Transverse colon (tissue), 4 donors: ENCODE results near the gene DNAH7. TPM values are rescaled to one million over a fixed set of nuclear protein-coding genes. Genes with fewer than 3 reads are reported as not detected.
A peak's percentile ranks its signal among the peaks of the same experiment; 100 is the strongest.

Experiments used
- DNase-seq: peaks from one replicate; pipeline ENCODE4 v3.0.0-alpha.2; 2019
- H3K27ac ChIP-seq, 4 donors: fragments of 200-600 bp; sonication (generic); 2 replicates each; pipeline ENCODE4 v1.5.1; 2016 to 2018; ENCODE audit warnings: inconsistent platforms in 4 of 4
- H3K27me3 ChIP-seq: fragments of 200-600 bp; sonication (generic); 2 replicates; pipeline ENCODE4 v1.5.1; 2017; ENCODE audit warnings: inconsistent platforms
- H3K36me3 ChIP-seq, 4 donors: fragments of 200-600 bp; sonication (generic); 2 replicates each; pipeline ENCODE4 v1.5.1; 2017 to 2019; ENCODE audit warnings: inconsistent platforms in 4 of 4
- H3K4me1 ChIP-seq, 4 donors: fragments of 200-600 bp; sonication (generic); 2 replicates each; pipeline ENCODE4 v1.5.1; 2017 to 2020; ENCODE audit warnings: inconsistent platforms in 4 of 4
- H3K4me3 ChIP-seq, 4 donors: fragments of 200-600 bp; sonication (generic); 1 replicate in 1 of 4; 2 replicates in 3 of 4; pipeline versions ENCODE4 v1.5.1 to v1.6.1; 2017 to 2019; ENCODE audit warnings: inconsistent platforms in 4 of 4
- H3K9me3 ChIP-seq, 2 donors: fragments of 200-600 bp; sonication (generic); 2 replicates each; pipeline ENCODE4 v1.5.1; 2017 to 2019; ENCODE audit warnings: inconsistent platforms in 2 of 2
- EP300 ChIP-seq: sonication (generic); formaldehyde crosslinking; IDR thresholded peaks from one replicate; pipeline ENCODE4 v1.6.1; 2017; ENCODE audit warnings: antibody characterized with exemption, low read depth
- POLR2A ChIP-seq: fragments of 450-650 bp; IDR thresholded peaks from one replicate; pipeline ENCODE4 v1.6.1; 2016; ENCODE audit warnings: antibody characterized with exemption, mild to moderate bottlenecking, moderate library complexity
- POLR2AphosphoS5 ChIP-seq, 3 donors: sonication (generic); formaldehyde crosslinking; IDR thresholded peaks; one replicate each; pipeline ENCODE4 v1.6.1; 2016; ENCODE audit warnings: antibody characterized with exemption in 3 of 3
- WGBS, 2 donors: methylation state at CpG; one replicate each; pipeline ENCODE4 v1.1.5; 2018; ENCODE audit warnings: low coverage in 1 of 2; 5-methylcytosine and 5-hydroxymethylcytosine counted together
- in situ Hi-C, 4 donors: fragments of 200-750 bp; cut with MboI; loops; one replicate each; pipeline versions ENCODE4 v1.15.0 to v1.15.1; 2017; ENCODE audit warnings: low sequenced_read_pairs in 3 of 4, low pct_ligation_motif_present in 1 of 4, low pct_unique_long_range_greater_than_20kb in 1 of 4
- intact Hi-C: fragments of 100-400 bp; cut with DNase I; formaldehyde crosslinking; loops from one replicate; pipeline ENCODE4 v1.15.1; 2023; ENCODE audit warnings: low total_unique reads
- total RNA-seq, 4 donors: library from RNA; depleted of rRNA; stranded (reverse); fragments of >200 nt; gene quantifications; one replicate each; pipeline ENCODE4 v1.1.0, GENCODE V29; 2016
- TF ChIP-seq, protein P1 (sequence below), 5 experiments: fragments of 200-600 bp in 3 of 5; fragments of 450-650 bp in 2 of 5; sonication (generic) in 3 of 5; IDR thresholded peaks; 1 replicate in 2 of 5; 2 replicates in 3 of 5; pipeline ENCODE4 v1.5.1; 2016 to 2017; ENCODE audit warnings: antibody characterized with exemption in 5 of 5, inconsistent platforms in 3 of 5, mild to moderate bottlenecking in 2 of 5, moderate library complexity in 1 of 5

Gene DNAH7
- total RNA-seq, 4 donors from 2014 or later, result 1.8 to 56.9 (median 8.1) TPM

DNA sequence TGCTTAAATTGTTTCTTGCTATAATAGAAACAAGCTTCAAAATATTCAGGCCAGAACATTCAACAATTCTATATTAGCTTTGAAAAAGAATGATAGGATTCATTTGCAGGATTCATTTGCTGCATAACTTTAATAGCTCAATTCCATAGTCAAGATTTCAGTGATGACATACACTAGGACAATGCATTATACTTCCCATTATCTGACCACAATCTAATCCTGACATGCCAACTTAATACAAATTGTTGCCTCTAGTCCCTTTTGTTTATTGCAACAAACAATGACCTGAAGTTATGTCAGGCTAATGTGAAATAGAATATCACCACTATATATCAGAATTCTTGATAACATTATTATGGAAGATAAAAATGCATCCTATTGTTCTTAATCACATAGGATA, 169.4 kb downstream of the DNAH7 start:
- TF ChIP-seq POLR2AphosphoS5 (IDR thresholded peaks at IDR 0.05) (no peak), POLR2A (no peak), EP300 (no peak)
- TF ChIP-seq, protein P1, sequence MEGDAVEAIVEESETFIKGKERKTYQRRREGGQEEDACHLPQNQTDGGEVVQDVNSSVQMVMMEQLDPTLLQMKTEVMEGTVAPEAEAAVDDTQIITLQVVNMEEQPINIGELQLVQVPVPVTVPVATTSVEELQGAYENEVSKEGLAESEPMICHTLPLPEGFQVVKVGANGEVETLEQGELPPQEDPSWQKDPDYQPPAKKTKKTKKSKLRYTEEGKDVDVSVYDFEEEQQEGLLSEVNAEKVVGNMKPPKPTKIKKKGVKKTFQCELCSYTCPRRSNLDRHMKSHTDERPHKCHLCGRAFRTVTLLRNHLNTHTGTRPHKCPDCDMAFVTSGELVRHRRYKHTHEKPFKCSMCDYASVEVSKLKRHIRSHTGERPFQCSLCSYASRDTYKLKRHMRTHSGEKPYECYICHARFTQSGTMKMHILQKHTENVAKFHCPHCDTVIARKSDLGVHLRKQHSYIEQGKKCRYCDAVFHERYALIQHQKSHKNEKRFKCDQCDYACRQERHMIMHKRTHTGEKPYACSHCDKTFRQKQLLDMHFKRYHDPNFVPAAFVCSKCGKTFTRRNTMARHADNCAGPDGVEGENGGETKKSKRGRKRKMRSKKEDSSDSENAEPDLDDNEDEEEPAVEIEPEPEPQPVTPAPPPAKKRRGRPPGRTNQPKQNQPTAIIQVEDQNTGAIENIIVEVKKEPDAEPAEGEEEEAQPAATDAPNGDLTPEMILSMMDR (IDR thresholded peaks at IDR 0.05), result no peak
- in situ Hi-C loops, result no loop called here
- H3K4me1 ChIP-seq, result no peaks in the 10 kb centered on the region
- DNase-seq, result no peak
- H3K36me3 ChIP-seq, result no peaks in the 10 kb centered on the region
- no peak overlapping the region for H3K4me3 ChIP-seq
- H3K9me3 ChIP-seq, result no peaks in the 10 kb centered on the region
- intact Hi-C loops, result no loop called here
- no peak overlapping the region for H3K27ac ChIP-seq
- H3K27me3 ChIP-seq, result no peaks in the 10 kb centered on the region

DNA sequence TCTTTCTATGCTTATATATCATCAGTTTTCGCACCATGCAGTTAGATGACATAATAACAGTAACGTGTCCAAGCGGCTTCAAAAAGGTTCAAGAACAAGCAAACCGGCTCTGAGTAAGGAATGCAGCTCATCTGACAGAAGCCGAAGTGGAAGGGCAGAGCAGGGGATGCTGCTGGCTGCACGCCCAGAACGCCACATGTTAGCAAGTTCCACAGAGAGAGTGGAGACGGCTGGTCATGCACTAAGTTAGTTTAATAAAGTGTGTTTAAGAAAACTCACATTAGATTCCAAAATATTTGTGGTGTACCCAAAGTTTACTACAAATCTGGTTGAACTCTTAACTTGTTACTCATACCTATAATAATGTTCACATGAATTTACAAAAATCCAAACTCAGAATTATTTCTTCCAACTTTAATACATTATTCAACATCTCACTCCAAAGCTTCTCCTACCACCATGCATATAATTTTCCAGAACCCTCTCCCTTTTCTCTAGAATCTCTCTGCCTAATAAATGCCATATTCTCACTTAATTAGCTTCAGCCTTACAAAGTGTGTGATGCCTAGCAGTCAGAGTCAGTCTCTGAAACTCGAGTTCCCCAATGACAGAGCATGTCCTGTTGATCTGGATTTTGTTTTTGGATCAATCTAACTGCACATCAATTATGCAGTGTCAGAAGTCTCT, 170.0 kb downstream of the DNAH7 start:
- in situ Hi-C loops (no loop called here), intact Hi-C loops (no loop called here)
- WGBS, 2 donors, result 38 to 46% methylated on average over 5 to 9 of the region's 9 CpGs
- peak; percentile 19 for DNase-seq
- Histone ChIP-seq H3K36me3 (no peaks in the 10 kb centered on the region), H3K4me1 (no peaks in the 10 kb centered on the region), H3K27ac (no peak overlapping the region), H3K27me3 (no peaks in the 10 kb centered on the region), H3K4me3 (no peak overlapping the region), H3K9me3 (no peaks in the 10 kb centered on the region)
- TF ChIP-seq POLR2AphosphoS5 (IDR thresholded peaks at IDR 0.05), result no peak
- TF ChIP-seq, protein P1 (IDR thresholded peaks at IDR 0.05), result no peak
- no peak for TF ChIP-seq POLR2A
- TF ChIP-seq EP300, result no peak

DNA sequence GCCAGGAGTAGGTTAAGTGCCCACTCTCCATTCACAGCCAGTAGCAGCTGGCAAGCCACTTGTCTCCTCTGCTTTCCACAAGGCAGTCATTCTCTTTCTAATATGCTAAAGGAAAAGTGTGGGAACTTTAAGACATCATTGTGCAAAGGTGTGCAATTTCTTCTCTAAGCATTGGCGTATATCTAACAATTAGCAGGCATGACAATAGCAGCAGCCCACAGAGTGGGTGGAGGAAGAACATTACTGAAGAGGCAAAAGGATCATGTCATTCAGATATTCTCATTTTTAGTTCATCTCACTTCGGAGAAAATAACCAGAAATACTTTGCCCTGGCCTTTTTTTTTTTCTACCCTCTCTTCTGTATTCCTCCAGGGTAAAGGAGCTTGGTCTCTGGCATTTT, 177.6 kb downstream of the DNAH7 start:
- intact Hi-C loops (no loop called here), in situ Hi-C loops (no loop called here)
- Histone ChIP-seq H3K27me3 (no peaks in the 10 kb centered on the region), H3K27ac (no peak overlapping the region), H3K36me3 (no peaks in the 10 kb centered on the region), H3K9me3 (no peaks in the 10 kb centered on the region), H3K4me3 (no peak overlapping the region), H3K4me1 (no peaks in the 10 kb centered on the region)
- DNase-seq, result no peak
- WGBS, 2 donors, result 74 to 89% methylated on average over 2 of the region's 2 CpGs
- TF ChIP-seq POLR2A (no peak), EP300 (no peak), POLR2AphosphoS5 (IDR thresholded peaks at IDR 0.05) (no peak)
- TF ChIP-seq, protein P1 (IDR thresholded peaks at IDR 0.05), result no peak

GRCh38 chr2:195879153-195879552, 189.5 kb downstream of the DNAH7 start:
- WGBS, 2 donors, result 87 to 91% methylated on average over 4 of the region's 4 CpGs
- TF ChIP-seq, protein P1 (IDR thresholded peaks at IDR 0.05), result no peak
- TF ChIP-seq POLR2AphosphoS5 (IDR thresholded peaks at IDR 0.05) (no peak), EP300 (no peak), POLR2A (no peak)
- intact Hi-C loops (no loop called here), in situ Hi-C loops (no loop called here)
- Histone ChIP-seq H3K27ac (no peak overlapping the region), H3K4me1 (no peaks in the 10 kb centered on the region), H3K9me3 (no peaks in the 10 kb centered on the region), H3K27me3 (no peaks in the 10 kb centered on the region), H3K36me3 (no peaks in the 10 kb centered on the region), H3K4me3 (no peak overlapping the region)
- DNase-seq, result no peak
